GM12891 (cell line): ENCODE data around the gene IKZF1.

ENCODE experiments used
- POLR2A ChIP-seq: IDR thresholded peaks from 2 replicates; pipeline ENCODE4 v1.6.1; 2011; ENCODE audit warnings: low read depth, low read length, control low read depth
- TAF1 ChIP-seq: IDR thresholded peaks from 2 replicates; pipeline ENCODE4 v1.6.1; 2011; ENCODE audit warnings: low read depth, low read length, control low read depth

- TF ChIP-seq TAF1 (no peak), POLR2A (no peak)
These were observed 8.0 kb downstream of the IKZF1 start for GRCh38 chr7:50312250-50313162.
